Adrenal gland (tissue), 12 donors: ENCODE data around the gene ALDH3B2. TPM values are rescaled to one million over a fixed set of nuclear protein-coding genes. Genes with fewer than 3 reads are reported as not detected.
"Not testable (repeated sequence)": the region's sequence is repeated elsewhere in the genome, so short reads cannot be mapped to it uniquely, and the experiment has no call there.

Experiments
- DNase-seq, 7 donors: peaks; one replicate each; pipeline ENCODE4 v3.0.0-alpha.2; 2019 to 2020
- H3K27ac ChIP-seq, 5 donors: fragments of 200-600 bp; sonication (generic) in 4 of 5; 1 replicate in 3 of 5; 2 replicates in 2 of 5; pipeline versions ENCODE4 v1.5.1 to v1.8.0; 2016 to 2020; ENCODE audit warnings: mild to moderate bottlenecking in 1 of 5
- H3K27me3 ChIP-seq: fragments of 200-600 bp; 2 replicates; pipeline ENCODE4 v1.8.0; 2021
- H3K36me3 ChIP-seq, 2 donors: fragments of 200-600 bp; replicated peaks in 1 of 2; 1 replicate in 1 of 2; 2 replicates in 1 of 2; pipeline versions ENCODE4 v1.5.1 to v1.8.0; 2018 to 2022
- H3K4me1 ChIP-seq, 2 donors: fragments of 200-600 bp; replicated peaks in 1 of 2; 1 replicate in 1 of 2; 2 replicates in 1 of 2; pipeline versions ENCODE4 v1.5.1 to v1.8.0; 2018 to 2021
- H3K4me3 ChIP-seq, 4 donors: fragments of 200-600 bp; sonication (generic) in 3 of 4; one replicate each; pipeline ENCODE4 v1.5.1; 2016 to 2018
- H3K9me3 ChIP-seq, 3 donors: fragments of 200-600 bp; sonication (generic) in 1 of 3; replicated peaks in 1 of 3; 1 replicate in 2 of 3; 2 replicates in 1 of 3; pipeline versions ENCODE4 v1.5.1 to v1.8.0; 2016 to 2021
- POLR2A ChIP-seq, 2 donors: fragments of 450-650 bp; IDR thresholded peaks; one replicate each; pipeline ENCODE4 v1.6.1; 2017; ENCODE audit warnings: antibody characterized with exemption in 2 of 2, mild to moderate bottlenecking in 2 of 2, moderate library complexity in 1 of 2
- WGBS, 4 donors: extraction: QIAGEN DNeasy Blood & Tissue Kit in 2 of 4; methylation state at CpG; one replicate each; pipeline versions ENCODE4 v1.1.5 to v1.1.7; 2013 to 2017; 5-methylcytosine and 5-hydroxymethylcytosine counted together
- intact Hi-C, 2 donors: fragments of 100-400 bp; cut with DNase I; formaldehyde crosslinking; loops; one replicate each; pipeline versions ENCODE4 v1.14.1 to v1.15.0; 2022 to 2023
- polyA plus RNA-seq, 3 donors: library from polyadenylated mRNA; stranded (reverse); fragments of 200-250 nt in 2 of 3; fragments of 350-450 nt in 1 of 3; fragmentation: Illumina TruSeq in 1 of 3; extraction: RNeasy Lipid Tissue Mini Kit (QIAGEN cat#74804) in 1 of 3; gene quantifications; one replicate each; pipeline ENCODE4 v1.2.3, GENCODE V29; 2013 to 2014
- total RNA-seq, 9 donors: library from RNA; depleted of rRNA in 4 of 9; stranded (reverse); fragments of >200 nt in 4 of 9; fragments of 120-200 nt in 1 of 9; fragmentation: NEBNext Ultra II Directional in 1 of 9; extraction: Animal tissue kit (Norgen Biotek cat#: 25700) in 1 of 9; gene quantifications; one replicate each; pipeline versions ENCODE4 v1.1.0 to v1.2.4, GENCODE V29; 2013 to 2023
- TF ChIP-seq, protein P1 (sequence below), 6 experiments: fragments of 450-650 bp in 4 of 6; fragments of 200-600 bp in 2 of 6; sonication (generic) in 1 of 6; IDR thresholded peaks; 1 replicate in 5 of 6; 2 replicates in 1 of 6; pipeline versions ENCODE4 v1.5.1 to v1.8.0; 2016 to 2021; ENCODE audit warnings: antibody characterized with exemption in 6 of 6, mild to moderate bottlenecking in 2 of 6, moderate library complexity in 1 of 6
- donor health status: healthy with polysubstance abuse.
- donor health status: Bipolar disorder and iron deficiency.
- donor health status: DM: yes; HTN: yes; CAD: no.
- donor health status: DM: no; HTN: no; CAD: no.
- donor health status: DM: no; HTN: no; CAD: no.
- donor health status: DM: yes; HTN: yes; CAD: no.

ALDH3B2 gene
- total and polyA plus RNA-seq, 12 donors = 0.10 TPM; not detected in 11

DNA sequence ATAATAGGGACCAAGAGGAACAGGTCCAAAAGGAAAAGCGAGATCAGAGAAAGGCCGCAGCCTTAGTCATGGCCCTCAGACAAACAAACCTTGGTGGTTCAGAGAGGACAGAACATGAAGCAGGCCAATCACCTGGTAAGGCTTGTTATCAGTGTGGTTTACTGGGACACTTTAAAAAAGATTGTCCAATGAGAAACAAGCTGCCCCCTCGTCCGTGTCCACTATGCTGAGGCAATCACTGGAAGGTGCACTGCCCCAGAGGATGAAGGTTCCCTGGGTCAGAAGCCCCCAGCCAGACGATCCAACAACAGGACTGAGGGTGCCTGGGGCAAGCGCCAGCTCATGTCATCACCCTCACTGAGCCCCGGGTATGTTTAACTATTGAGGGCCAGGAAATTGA lies 51.5 kb downstream of the ALDH3B2 start:
- DNase-seq, H3K4me1 ChIP-seq, H3K9me3 ChIP-seq, intact Hi-C loops, H3K36me3 ChIP-seq, H3K27ac ChIP-seq, H3K4me3 ChIP-seq, H3K27me3 ChIP-seq: not testable (repeated sequence)
- WGBS, 4 donors = 65 to 76% (median 71%) methylated on average over 6 to 7 of the region's 7 CpGs

DNA sequence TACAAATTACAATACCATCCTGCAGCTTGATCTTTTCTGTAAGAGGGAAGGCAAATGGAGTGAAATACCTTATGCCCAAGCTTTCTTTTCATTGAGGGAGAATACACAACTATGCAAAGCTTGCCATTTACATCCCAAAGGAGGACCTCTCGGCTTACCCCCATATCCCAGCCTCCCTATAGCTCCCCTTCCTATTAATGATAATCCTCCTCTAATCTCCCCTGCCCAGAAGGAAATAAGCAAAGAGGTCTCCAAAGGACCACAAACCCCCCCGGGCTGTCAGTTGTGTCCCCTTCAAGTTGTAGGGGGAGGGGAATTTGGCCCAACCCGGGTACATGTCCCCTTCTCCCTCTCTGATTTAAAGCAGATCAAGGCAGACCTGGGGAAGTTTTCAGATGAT lies 52.5 kb downstream of the ALDH3B2 start:
- 43 to 68% (median 59%) methylated on average over 3 of the region's 3 CpGs for WGBS, 4 donors
- H3K9me3 ChIP-seq, H3K4me1 ChIP-seq, H3K4me3 ChIP-seq, H3K27me3 ChIP-seq, intact Hi-C loops, DNase-seq, H3K27ac ChIP-seq, H3K36me3 ChIP-seq: not testable (repeated sequence)

DNA sequence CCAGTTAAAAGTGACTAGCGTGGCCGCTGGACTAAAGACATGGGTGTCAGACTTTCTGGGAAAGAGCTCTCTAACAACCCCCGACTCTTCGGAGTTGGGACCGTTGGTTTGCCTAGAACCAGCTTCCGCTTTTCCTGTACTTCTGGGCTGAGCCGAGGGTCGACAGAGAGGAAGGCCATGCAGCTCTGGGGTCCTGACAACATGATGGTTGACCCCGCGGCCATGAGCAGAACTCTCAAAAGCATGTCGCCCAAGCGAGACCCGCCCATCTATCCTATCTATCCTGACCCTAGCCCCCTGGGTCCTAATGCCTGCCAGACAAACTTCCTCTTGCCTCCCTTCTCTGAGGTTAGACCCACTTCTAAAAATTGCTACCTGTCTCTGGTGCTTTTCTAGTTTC lies 53.8 kb downstream of the ALDH3B2 start:
- DNase-seq, H3K4me1 ChIP-seq, H3K4me3 ChIP-seq, H3K27me3 ChIP-seq, H3K9me3 ChIP-seq, intact Hi-C loops, H3K27ac ChIP-seq, H3K36me3 ChIP-seq: not testable (repeated sequence)
- 86 to 92% (median 88%) methylated on average over 12 to 13 of the region's 13 CpGs for WGBS, 4 donors

DNA sequence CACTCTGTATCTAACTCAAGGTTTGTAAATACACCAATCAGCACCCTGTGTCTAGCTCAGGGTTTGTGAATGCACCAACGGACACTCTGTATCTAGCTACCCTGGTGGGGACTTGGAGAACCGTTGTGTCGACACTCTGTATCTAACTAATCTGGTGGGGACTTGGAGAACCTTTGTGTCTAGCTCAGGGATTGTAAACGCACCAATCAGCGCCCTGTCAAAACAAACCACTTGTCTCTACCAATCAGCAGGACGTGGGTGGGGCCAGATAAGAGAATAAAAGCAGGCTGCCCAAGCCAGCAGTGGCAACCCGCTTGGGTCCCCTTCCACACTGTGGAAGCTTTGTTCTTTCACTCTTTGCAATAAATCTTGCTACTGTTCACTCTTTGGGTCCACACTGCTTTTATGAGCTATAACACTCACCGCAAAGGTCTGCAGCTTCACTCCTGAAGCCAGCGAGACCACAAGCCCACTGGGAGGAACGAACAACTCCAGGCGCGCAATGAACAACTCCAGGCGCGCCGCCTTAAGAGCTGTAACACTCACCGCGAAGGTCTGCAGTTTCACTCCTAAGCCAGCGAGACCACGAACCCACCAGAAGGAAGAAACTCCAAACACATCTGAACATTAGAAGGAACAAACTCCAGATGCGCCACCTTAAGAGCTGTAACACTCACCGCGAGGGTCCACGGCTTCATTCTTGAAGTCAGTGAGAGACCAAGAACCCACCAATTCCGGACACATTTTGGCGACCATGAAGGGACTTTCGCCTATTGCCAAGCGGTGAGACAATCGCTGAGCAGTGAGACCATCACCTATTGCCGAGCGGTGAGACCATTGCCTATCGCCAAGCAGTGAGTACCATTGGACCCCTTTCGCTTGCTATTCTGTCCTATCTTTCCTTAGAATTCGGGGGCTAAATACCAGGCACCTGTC lies 54.5 kb downstream of the ALDH3B2 start:
- H3K9me3 ChIP-seq, H3K27ac ChIP-seq, H3K27me3 ChIP-seq, H3K4me1 ChIP-seq, intact Hi-C loops, H3K4me3 ChIP-seq, DNase-seq, H3K36me3 ChIP-seq: not testable (repeated sequence)
- 85 to 94% (median 87%) methylated on average over 22 to 33 of the region's 33 CpGs for WGBS, 4 donors

DNA sequence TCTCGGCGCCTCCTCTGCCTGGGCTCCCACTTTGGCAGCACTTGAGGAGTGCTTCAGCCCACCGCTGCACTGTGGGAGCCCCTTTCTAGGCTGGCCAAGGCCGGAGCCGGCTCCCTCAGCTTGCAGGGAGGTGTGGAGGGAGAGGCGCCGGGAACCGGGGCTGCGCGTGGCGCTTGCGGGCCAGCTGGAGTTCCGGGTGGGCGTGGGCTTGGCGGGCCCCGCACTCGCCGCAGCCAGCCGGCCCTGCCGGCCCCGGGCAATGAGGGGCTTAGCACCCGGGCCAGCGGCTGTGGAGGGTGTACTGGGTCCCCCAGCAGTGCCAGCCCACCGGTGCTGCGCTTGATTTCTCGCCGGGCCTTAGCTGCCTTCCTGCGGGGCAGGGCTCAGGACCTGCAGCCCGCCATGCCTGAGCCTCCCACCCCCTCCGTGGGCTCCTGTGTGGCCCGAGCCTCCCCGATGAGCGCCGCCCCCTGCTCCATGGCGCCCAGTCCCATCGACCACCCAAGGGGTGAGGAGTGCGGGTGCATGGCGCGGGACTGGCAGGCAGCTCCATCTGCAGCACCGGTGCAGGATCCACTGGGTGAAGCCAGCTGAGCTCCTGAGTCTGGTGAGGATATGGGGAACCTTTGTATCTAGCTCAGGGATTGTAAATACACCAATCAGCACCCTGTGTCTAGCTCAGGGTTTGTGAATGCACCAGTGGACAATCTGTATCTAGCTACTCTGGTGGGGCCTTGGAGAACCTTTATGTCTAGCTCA lies 55.3 kb downstream of the ALDH3B2 start:
- H3K36me3 ChIP-seq, H3K4me1 ChIP-seq, H3K4me3 ChIP-seq, DNase-seq, H3K27ac ChIP-seq, intact Hi-C loops, H3K9me3 ChIP-seq, H3K27me3 ChIP-seq: not testable (repeated sequence)
- WGBS, 4 donors = 76 to 98% (median 89%) methylated on average over 7 to 40 of the region's 40 CpGs

DNA sequence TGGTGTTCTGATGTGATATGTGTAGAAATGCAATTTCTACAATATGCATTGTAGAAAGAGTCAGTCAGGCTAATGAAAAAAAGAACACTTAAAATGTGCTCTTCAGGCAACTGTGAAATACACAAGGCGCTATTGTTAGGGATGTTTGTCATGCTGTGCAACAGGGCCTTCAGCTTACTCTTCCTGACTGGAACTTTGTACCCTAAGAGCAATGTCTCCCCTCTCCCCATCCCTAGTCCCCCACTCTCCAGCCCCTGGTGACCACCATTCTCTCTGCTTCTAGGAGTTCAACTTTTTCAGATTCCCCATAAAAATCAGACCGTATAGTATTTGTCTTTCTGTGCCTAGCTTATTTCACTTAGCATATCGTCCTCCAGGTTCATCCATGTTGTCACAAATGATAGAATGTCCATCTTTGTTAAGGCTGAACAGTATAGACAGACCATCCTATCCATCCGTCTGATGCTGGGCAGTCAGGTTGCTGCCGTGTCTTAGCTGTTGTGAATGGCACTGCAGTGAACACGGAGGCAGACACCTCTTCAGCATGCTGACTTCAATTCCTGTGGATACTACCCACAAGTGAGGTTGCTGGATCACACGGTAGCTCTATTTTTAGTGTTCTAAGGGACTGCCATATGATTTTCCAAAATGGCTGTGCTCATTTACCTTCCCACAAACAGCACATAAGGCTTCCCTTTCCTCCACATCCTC lies 57.0 kb downstream of the ALDH3B2 start:
- intact Hi-C loops = no loop called here
- H3K27me3 ChIP-seq = peaks cover 9% of the 10 kb centered on the region
- DNase-seq = no peak
- no peak overlapping the region for H3K27ac ChIP-seq
- peaks cover 0 to under 1% of the 10 kb centered on the region in 2 donors for H3K36me3 ChIP-seq
- WGBS, 4 donors = 58 to 69% (median 65%) methylated on average over 7 of the region's 7 CpGs
- no peak overlapping the region for H3K4me3 ChIP-seq
- no peak for TF ChIP-seq POLR2A (IDR thresholded peaks at IDR 0.05)
- TF ChIP-seq, protein P1, sequence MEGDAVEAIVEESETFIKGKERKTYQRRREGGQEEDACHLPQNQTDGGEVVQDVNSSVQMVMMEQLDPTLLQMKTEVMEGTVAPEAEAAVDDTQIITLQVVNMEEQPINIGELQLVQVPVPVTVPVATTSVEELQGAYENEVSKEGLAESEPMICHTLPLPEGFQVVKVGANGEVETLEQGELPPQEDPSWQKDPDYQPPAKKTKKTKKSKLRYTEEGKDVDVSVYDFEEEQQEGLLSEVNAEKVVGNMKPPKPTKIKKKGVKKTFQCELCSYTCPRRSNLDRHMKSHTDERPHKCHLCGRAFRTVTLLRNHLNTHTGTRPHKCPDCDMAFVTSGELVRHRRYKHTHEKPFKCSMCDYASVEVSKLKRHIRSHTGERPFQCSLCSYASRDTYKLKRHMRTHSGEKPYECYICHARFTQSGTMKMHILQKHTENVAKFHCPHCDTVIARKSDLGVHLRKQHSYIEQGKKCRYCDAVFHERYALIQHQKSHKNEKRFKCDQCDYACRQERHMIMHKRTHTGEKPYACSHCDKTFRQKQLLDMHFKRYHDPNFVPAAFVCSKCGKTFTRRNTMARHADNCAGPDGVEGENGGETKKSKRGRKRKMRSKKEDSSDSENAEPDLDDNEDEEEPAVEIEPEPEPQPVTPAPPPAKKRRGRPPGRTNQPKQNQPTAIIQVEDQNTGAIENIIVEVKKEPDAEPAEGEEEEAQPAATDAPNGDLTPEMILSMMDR (IDR thresholded peaks at IDR 0.05) = no peak
- H3K4me1 ChIP-seq = no peaks in the 10 kb centered on the region
- no peaks in the 10 kb centered on the region for H3K9me3 ChIP-seq
